Measurements from ENCODE around the gene CACNA2D4. TPM values are rescaled to one million over a fixed set of nuclear protein-coding genes. Genes with fewer than 3 reads are reported as not detected.

Gene CACNA2D4
- total RNA-seq, 1 experiment from 2014 or later, result not detected

- Histone ChIP-seq H3K27me3 (ENCODE audit: low read length) (peaks cover 25% of the 10 kb centered on the region), H3K9ac (ENCODE audit: low read length) (no peak overlapping the region), H4K20me1 (ENCODE audit: low read length) (no peaks in the 10 kb centered on the region), H3K79me2 (ENCODE audit: low read length) (no peaks in the 10 kb centered on the region), H2AFZ (ENCODE audit: low read length) (no peak overlapping the region), H3K4me1 (ENCODE audit: insufficient read depth, low read length) (peaks cover 19% of the 10 kb centered on the region), H3K9me2 (replicated peaks; ENCODE audit: low read length) (no peaks in the 10 kb centered on the region), H3K4me2 (ENCODE audit: low read length) (no peak overlapping the region), H3K36me3 (ENCODE audit: low read depth, low read length) (no peaks in the 10 kb centered on the region), H3K9me3 (ENCODE audit: low read length) (no peaks in the 10 kb centered on the region), H3K4me3 (ENCODE audit: low read length) (no peak overlapping the region), H3K27ac (ENCODE audit: low read length) (no peak overlapping the region), H3F3A (ENCODE audit: low read length, unreplicated experiment) (no peaks in the 10 kb centered on the region)
- intact Hi-C loops (cut with micrococcal nuclease), result no loop called here
- BruUV-seq (replicated peaks), result no TSS peak
- DNase-seq (peak; percentile 17), ATAC-seq (no peak)
- ChIA-PET CTCF (no interaction called here), POLR2A (ENCODE audit: unreplicated experiment) (no interaction called here)
- TF ChIP-seq CTCF (conservative IDR thresholded peaks at IDR 0.05; ENCODE audit: low read depth, low read length) (no peak), EZH2phosphoT487 (IDR thresholded peaks at IDR 0.05; ENCODE audit: borderline replicate concordance, low read length) (no peak), EZH2 (IDR thresholded peaks at IDR 0.05; ENCODE audit: low read length, unreplicated experiment) (no peak)
These were observed 81.5 kb downstream of the CACNA2D4 start for GRCh38 chr12:1836854-1837421.

GRCh38 chr12:1836241-1836803, 82.1 kb downstream of the CACNA2D4 start:
- Histone ChIP-seq H2AFZ (ENCODE audit: low read length) (no peak overlapping the region), H3K4me1 (ENCODE audit: insufficient read depth, low read length) (peaks cover 19% of the 10 kb centered on the region), H3K27ac (ENCODE audit: low read length) (no peak overlapping the region), H4K20me1 (ENCODE audit: low read length) (no peaks in the 10 kb centered on the region), H3F3A (ENCODE audit: low read length, unreplicated experiment) (no peaks in the 10 kb centered on the region), H3K9ac (ENCODE audit: low read length) (no peak overlapping the region), H3K9me2 (replicated peaks; ENCODE audit: low read length) (no peaks in the 10 kb centered on the region), H3K36me3 (ENCODE audit: low read depth, low read length) (no peaks in the 10 kb centered on the region), H3K4me3 (ENCODE audit: low read length) (no peak overlapping the region), H3K9me3 (ENCODE audit: low read length) (no peaks in the 10 kb centered on the region), H3K27me3 (ENCODE audit: low read length) (peaks cover 28% of the 10 kb centered on the region), H3K79me2 (ENCODE audit: low read length) (no peaks in the 10 kb centered on the region), H3K4me2 (ENCODE audit: low read length) (no peak overlapping the region)
- intact Hi-C loops (cut with micrococcal nuclease), result no loop called here
- ATAC-seq (no peak), DNase-seq (no peak)
- no peak for TF ChIP-seq EZH2phosphoT487 (IDR thresholded peaks at IDR 0.05; ENCODE audit: borderline replicate concordance, low read length)
- TF ChIP-seq CTCF (conservative IDR thresholded peaks at IDR 0.05; ENCODE audit: low read depth, low read length), result no peak
- no peak for TF ChIP-seq EZH2 (IDR thresholded peaks at IDR 0.05; ENCODE audit: low read length, unreplicated experiment)
- CTCF ChIA-PET, result no interaction called here
- POLR2A ChIA-PET (ENCODE audit: unreplicated experiment), result no interaction called here
- BruUV-seq (replicated peaks), result no TSS peak
